GM18861 (cell line): ENCODE results near the gene ZNF428.
"Not testable (repeated sequence)": the region's sequence is repeated elsewhere in the genome, so short reads cannot be mapped to it uniquely, and the experiment has no call there.

Experiments used
- ATAC-seq: cut with Tn5 transposase; IDR thresholded peaks from one replicate; pipeline ENCODE4 v1.9.1; 2021; ENCODE audit not compliant: unreplicated experiment

Gene ZNF428

GRCh38 chr19:43619262-43620060 lies at the start of gene ZNF428:
TSS of gene ZNF428 (minus strand) at chr19:43619629. CDS start at chr19:43614304, 5,325 bp downstream.
- peak; percentile 76 for ATAC-seq

- peak; percentile 78 for ATAC-seq
Measured at GRCh38 chr19:43668406-43669109, 49.1 kb upstream of the ZNF428 start.

GRCh38 chr19:43667876-43668405 lies 48.5 kb upstream of the ZNF428 start:
- no peak for ATAC-seq

GRCh38 chr19:43667126-43667875 lies 47.9 kb upstream of the ZNF428 start:
- ATAC-seq, result no peak

- no peak for ATAC-seq
Measured at GRCh38 chr19:43664018-43664417, 44.6 kb upstream of the ZNF428 start.

DNA sequence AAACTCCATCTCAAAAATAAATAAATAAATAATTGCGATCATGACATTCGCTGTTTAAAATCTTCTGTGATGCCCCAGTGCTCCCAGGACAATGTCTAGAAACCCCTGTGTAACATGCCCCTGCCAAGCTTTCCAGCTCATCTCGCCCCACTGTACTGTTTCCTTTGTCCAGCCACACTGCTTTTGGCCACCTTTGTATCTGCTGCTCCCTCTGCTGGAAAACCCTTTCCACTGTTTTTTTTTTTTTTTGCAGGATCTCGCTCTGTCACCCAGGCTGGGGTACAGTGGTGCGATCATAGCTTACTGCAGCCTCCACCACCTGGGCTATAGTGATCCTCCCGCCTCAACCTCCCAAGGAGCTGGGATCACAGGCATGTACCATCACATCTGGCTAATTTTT lies 43.1 kb upstream of the ZNF428 start:
- no peak for ATAC-seq

DNA sequence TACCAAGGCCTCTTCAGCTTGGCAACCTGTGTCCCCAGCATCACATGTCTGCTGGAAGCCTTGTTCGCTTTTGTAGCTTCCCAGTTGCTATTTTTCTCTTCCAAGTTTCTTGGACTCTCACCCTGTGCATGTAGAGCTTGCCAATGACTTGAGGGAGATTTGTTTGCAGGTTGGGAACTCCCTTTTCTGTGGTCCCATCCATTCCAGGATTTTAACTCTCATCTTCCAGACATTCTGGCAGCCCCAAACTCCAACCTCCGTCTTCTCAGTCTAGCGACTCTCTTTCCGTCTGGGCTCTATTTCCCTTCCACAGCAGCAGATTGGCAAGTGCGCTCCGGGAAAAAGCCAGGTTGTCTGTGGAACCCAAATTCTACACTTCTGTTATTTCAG lies 41.5 kb upstream of the ZNF428 start:
- no peak for ATAC-seq

DNA sequence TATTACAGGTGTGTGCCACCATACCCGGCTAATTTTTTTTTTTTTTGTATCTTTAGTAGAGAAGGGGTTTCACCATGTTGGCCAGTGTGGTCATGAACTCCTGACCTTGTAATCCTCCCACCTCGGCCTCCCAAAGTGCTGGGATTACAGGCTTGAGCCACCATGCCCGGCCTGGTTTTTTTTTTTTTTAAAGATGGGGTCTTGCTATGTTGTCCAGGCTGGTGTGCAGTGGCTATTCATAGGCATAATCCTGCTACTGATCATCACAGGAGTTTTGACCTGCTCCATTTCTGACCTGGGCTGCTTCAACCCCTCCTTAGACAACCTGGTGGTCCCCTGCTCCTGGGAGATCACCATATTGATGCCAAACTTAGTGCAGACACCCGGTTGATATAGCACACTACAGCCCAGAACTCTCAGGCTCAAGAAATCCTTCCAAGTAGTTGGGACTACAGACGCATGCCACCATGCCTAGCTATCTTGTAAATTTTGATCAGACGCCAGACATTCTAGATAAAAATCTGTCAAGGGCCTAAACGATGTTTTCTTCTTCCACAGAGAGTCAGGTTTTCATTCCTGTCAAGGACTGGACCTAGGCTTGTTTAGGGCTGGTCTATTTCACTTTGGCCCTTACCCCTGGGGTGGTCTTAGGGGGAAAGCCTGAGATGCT lies 41.0 kb upstream of the ZNF428 start:
- ATAC-seq, result no peak

- no peak for ATAC-seq
Measured at GRCh38 chr19:43658494-43658893, 39.1 kb upstream of the ZNF428 start.

DNA sequence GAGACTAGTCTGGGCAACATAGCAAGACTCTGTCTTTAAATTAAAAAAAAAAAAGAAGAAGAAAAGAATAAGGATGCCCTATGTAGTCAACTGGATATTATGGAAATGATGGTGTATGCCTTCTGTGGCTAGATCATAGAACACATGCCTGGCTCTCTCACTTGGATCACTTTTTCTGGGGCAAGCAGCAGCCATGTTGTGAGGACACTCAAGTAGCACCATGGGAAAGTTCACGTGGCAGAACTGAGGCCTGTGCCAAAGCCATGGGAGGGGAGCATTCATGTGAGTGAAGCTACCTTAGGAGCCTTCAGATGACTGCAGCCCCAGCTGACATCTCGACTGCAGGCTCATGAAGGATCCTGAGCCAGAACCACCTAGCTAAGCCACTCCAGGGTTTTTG lies 38.6 kb upstream of the ZNF428 start:
- no peak for ATAC-seq

DNA sequence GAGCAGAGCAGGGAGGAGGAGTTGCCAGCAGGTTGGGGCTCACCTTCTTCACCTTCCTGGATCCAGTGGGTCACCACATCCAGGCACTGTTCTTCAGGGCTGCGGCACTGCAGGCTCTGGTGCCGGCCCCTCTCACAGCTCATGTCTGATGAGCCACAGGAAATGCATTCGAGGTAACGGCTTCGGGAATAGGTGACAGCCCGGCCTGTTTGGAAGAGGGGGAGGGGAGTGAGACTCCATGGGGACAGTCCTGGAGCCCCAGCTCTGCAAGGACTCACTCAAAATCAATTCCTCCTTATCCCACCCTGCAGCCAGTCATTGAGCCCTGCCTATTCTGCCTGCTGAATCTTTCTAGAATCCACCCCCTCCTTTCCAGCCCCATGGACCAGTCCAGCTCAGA lies 37.0 kb upstream of the ZNF428 start:
- no peak for ATAC-seq

- ATAC-seq, result no peak
Measured at GRCh38 chr19:43652546-43652874, 33.1 kb upstream of the ZNF428 start.

GRCh38 chr19:43651758-43652545 lies 32.5 kb upstream of the ZNF428 start:
- no peak for ATAC-seq

DNA sequence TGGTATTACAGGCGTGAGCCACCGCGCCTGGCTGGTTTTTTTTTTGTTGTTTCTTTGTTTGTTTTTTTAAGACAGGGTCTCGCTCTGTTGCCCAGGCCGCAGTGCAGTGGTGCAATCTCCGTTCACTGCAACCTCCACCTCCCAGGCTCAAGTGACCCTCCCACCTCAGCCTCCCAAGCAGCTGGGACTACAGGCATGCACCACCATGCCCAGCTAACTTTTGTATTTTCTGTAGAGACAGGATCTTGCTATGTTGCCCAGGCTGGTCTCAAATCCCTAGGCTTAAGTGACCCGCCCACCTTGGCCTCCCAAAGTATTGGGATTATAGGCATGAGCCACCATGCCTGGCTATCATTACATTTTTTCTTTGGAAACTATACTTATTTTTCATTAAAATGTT lies 30.8 kb upstream of the ZNF428 start:
- not testable (repeated sequence) for ATAC-seq

DNA sequence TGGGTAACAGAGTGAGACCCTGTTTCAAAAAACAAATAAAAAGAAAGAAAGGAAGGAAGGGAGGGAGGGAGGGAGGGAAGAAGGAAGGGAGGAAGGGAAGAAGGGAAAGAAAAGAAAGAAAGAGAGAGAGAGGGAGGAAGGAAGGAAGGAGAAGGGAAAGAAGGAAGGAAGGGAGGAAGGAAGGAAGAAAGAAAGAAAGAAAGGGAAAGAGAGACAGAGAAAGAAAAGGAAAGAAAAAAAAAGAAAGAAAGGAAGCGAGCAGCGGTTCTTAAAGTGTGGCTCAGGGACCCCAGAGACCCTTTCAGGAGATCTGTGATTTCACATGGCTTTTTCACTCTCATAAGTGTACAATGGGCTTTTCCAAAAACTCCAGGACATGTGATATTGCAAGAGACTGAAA lies 30.1 kb upstream of the ZNF428 start:
- ATAC-seq, result no peak

DNA sequence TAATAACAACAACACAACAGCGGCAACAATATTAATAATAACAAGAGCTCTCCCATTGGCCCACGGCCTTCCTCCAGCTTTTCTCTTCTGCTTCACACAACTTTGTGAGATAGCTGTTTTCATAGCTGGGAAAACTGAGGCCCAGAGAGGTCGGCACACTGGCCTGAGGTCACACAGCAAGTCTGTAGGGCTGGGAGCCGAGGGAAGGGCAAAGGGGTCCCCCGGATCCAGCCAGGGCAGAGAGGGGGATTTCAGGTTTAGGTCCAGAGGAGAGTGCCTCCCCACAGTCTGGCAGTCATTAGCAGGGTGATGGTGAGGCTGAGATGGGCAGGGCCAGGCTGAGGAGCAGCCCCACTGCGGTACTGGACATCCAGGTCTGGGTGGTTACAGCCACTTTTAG lies 29.2 kb upstream of the ZNF428 start:
- ATAC-seq, result no peak

GRCh38 chr19:43644181-43644580 lies 24.8 kb upstream of the ZNF428 start:
- ATAC-seq, result no peak

DNA sequence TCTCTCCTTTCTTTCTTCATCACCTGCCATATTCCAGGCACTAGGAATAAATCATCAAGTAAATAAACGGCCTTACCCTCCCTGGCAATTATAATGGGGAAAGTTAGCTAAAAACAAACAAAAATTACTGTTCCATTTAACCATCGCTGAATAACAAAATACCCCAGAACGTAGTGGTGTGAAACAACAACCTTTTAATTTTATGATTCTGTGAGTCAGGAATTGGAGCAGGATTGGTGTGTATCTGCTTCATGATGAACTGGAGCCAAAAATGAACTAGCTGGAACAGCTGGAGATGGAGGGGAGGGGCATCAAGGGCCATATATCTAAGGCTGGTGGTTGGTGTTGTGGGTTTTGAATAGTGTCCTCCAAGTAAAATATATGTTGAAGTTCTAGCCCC lies 23.9 kb upstream of the ZNF428 start:
- no peak for ATAC-seq

GRCh38 chr19:43642531-43642930 lies 23.1 kb upstream of the ZNF428 start:
- ATAC-seq, result no peak

DNA sequence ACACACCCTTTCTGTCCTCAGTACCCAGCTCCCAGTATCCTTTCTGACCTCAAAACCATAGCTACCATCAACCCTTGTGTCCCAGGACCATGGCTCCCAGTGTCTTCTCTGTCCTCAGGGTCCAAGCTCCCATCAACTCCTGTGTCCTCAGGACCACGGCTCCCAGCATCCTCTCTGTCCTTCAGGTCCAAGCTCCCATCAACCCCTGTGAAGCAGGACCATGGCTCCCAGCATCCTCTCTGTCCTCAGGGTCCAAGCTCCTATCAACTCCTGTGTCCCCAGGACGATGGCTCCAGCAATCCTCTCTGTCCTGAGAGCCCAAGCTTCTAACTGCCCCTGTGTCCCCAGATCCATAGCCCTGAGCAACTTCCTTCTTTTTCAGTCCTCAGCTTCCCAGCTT lies 21.9 kb upstream of the ZNF428 start:
- no peak for ATAC-seq
